NCI-H1930 (cell line): Measurements from ENCODE around the gene TRIM24.
A peak's percentile ranks its signal among the peaks of the same experiment; 100 is the strongest.
"Not testable (repeated sequence)": the region's sequence is repeated elsewhere in the genome, so short reads cannot be mapped to it uniquely, and the experiment has no call there.

Experiments
- DNase-seq, 2 experiments: peaks; one replicate each; lab custom pipeline; 2025; lab: John Stamatoyannopoulos, UW

The TRIM24 gene

GRCh38 chr7:138460649-138461607 is 869 bp downstream of the TRIM24 start:
- DNase-seq = peak in 1 of 2 experiments; percentile 72

GRCh38 chr7:138463291-138463618 is 3.2 kb downstream of the TRIM24 start:
- DNase-seq = not testable (repeated sequence)

GRCh38 chr7:138465046-138465445 is 5.0 kb downstream of the TRIM24 start:
- no peak for DNase-seq

GRCh38 chr7:138466069-138466756 is 6.2 kb downstream of the TRIM24 start:
- DNase-seq = not testable (repeated sequence)

- no peak for DNase-seq
Observed at GRCh38 chr7:138468244-138469123, 8.4 kb downstream of the TRIM24 start.

- DNase-seq = no peak
Observed at GRCh38 chr7:138470391-138471157, 10.5 kb downstream of the TRIM24 start.

GRCh38 chr7:138472292-138473079 is 12.4 kb downstream of the TRIM24 start:
- DNase-seq = no peak

GRCh38 chr7:138475377-138475776 is 15.3 kb downstream of the TRIM24 start:
- no peak for DNase-seq

- DNase-seq = peak in 1 of 2 experiments; percentile 51
Observed at GRCh38 chr7:138477081-138477578, 17.1 kb downstream of the TRIM24 start.

GRCh38 chr7:138477581-138477980 is 17.5 kb downstream of the TRIM24 start:
- no peak for DNase-seq

- no peak for DNase-seq
Observed at GRCh38 chr7:138478499-138478908, 18.4 kb downstream of the TRIM24 start.

- no peak for DNase-seq
Observed at GRCh38 chr7:138480527-138480926, 20.5 kb downstream of the TRIM24 start.

- DNase-seq = no peak
Observed at GRCh38 chr7:138481447-138482380, 21.7 kb downstream of the TRIM24 start.

GRCh38 chr7:138483531-138483930 is 23.5 kb downstream of the TRIM24 start:
- DNase-seq = no peak

- DNase-seq = not testable (repeated sequence)
Observed at GRCh38 chr7:138485508-138485907, 25.4 kb downstream of the TRIM24 start.

- DNase-seq = not testable (repeated sequence)
Observed at GRCh38 chr7:138489139-138489538, 29.1 kb downstream of the TRIM24 start.

GRCh38 chr7:138491612-138492386 is 31.7 kb downstream of the TRIM24 start:
- no peak for DNase-seq

GRCh38 chr7:138492423-138492822 is 32.4 kb downstream of the TRIM24 start:
- DNase-seq = no peak
